Heart right ventricle (tissue), 16 donors: ENCODE measurements around the gene LONP2. TPM values are rescaled to one million over a fixed set of nuclear protein-coding genes. Genes with fewer than 3 reads are reported as not detected.
A peak's percentile ranks its signal among the peaks of the same experiment; 100 is the strongest.

Experiments
- ATAC-seq, 8 donors: fragments of 200-7000 bp; cut with Tn5 transposase; one replicate each; pipeline ENCODE4 v1.9.1; 2020; ENCODE audit warnings: mild to moderate bottlenecking in 8 of 8, moderate library complexity in 8 of 8, moderate number of reproducible peaks in 1 of 8
- DNase-seq, 2 donors: peaks; one replicate each; pipeline ENCODE4 v3.0.0-alpha.2; 2020
- H3K27ac ChIP-seq, 10 donors: fragments of 200-600 bp; sonication (generic) in 2 of 10; one replicate each; pipeline versions ENCODE4 v1.5.0 to v1.8.0; 2020 to 2022; ENCODE audit warnings: mild to moderate bottlenecking in 3 of 10
- H3K27me3 ChIP-seq, 7 donors: fragments of 200-600 bp; one replicate each; pipeline ENCODE4 v1.8.0; 2021 to 2022; ENCODE audit warnings: mild to moderate bottlenecking in 2 of 7
- H3K36me3 ChIP-seq, 9 donors: fragments of 200-600 bp; sonication (generic) in 1 of 9; one replicate each; pipeline versions ENCODE4 v1.5.0 to v1.8.0; 2020 to 2022; ENCODE audit warnings: mild to moderate bottlenecking in 2 of 9
- H3K4me1 ChIP-seq, 9 donors: fragments of 200-600 bp; sonication (generic) in 1 of 9; one replicate each; pipeline versions ENCODE4 v1.5.0 to v1.8.0; 2020 to 2022; ENCODE audit warnings: mild to moderate bottlenecking in 4 of 9
- H3K4me3 ChIP-seq, 10 donors: fragments of 200-600 bp; sonication (generic) in 2 of 10; one replicate each; pipeline versions ENCODE4 v1.5.0 to v1.8.0; 2020 to 2022; ENCODE audit warnings: mild to moderate bottlenecking in 7 of 10, moderate library complexity in 2 of 10
- H3K9me3 ChIP-seq, 11 donors: fragments of 200-600 bp in 10 of 11; sonication (generic) in 2 of 11; one replicate each; pipeline versions ENCODE4 v1.5.0 to v1.8.0; 2013 to 2022; ENCODE audit warnings: mild to moderate bottlenecking in 2 of 11, control low read depth in 1 of 11, moderate library complexity in 1 of 11
- CTCF ChIP-seq, 9 donors: fragments of 200-600 bp; sonication (generic) in 2 of 9; IDR thresholded peaks; one replicate each; pipeline versions ENCODE4 v1.5.0 to v1.8.0; 2021 to 2022; ENCODE audit warnings: antibody characterized with exemption in 9 of 9, mild to moderate bottlenecking in 5 of 9, moderate library complexity in 1 of 9
- WGBS, 2 donors: extraction: QIAGEN DNeasy Blood & Tissue Kit; methylation state at CpG; one replicate each; pipeline ENCODE4 v1.1.7; 2013; ENCODE audit warnings: inconsistent platforms in 1 of 2; 5-methylcytosine and 5-hydroxymethylcytosine counted together
- intact Hi-C, 10 donors: fragments of 100-400 bp; cut with DNase I; formaldehyde crosslinking; loops; one replicate each; pipeline versions ENCODE4 v1.11.1 to v1.14.2; 2022
- polyA plus RNA-seq, 2 donors: library from polyadenylated mRNA; stranded (reverse); fragments of 200-250 nt; gene quantifications; one replicate each; pipeline ENCODE4 v1.2.3, GENCODE V29; 2013
- total RNA-seq, 10 donors: library from RNA; stranded (reverse); fragmentation: NEBNext Ultra II Directional in 3 of 10; extraction: Animal tissue kit (Norgen Biotek cat#: 25700) in 3 of 10; gene quantifications; one replicate each; pipeline versions ENCODE4 v1.2.1 to v1.2.4, GENCODE V29; 2021 to 2023
- donor health status: Arrhythmogenic right ventricular cardiomyopathy.
- donor health status: ischemic (EF 13 %, LVEDD 7.1; RV severe dilation, severe dysfunction).
- donor health status: healthy with polysubstance abuse.
- donor health status: DM: no; HTN: yes; CAD: no.
- donor health status: DM: no; HTN: no; CAD: no.
- donor health status: ischemic (EF 25% LVEDD 6.9; RV normal size, moderate dysfunction).
- donor health status: ischemic (EF 25% LVEDD 5.7; RV mildly dilated, moderate dysfunction).
- donor health status: healthy.
- donor health status: DM: yes; HTN: yes; CAD: no.
- donor health status: Ischemic cardiomyopathy.
- donor health status: ischemic (EF 35%, LVEDD 5.7; RV mildly dilated, moderate dysfunction).
- donor health status: nonischemic (EF 11% LVEDD 7.7; RV severe dilation, severe dysfunction).
- donor health status: DM: yes; HTN: yes; CAD: no.
- donor health status: PGD.
- donor health status: ischemic (EF 29% LVEDD 5.4; RV normal size, mild dysfunction).
- donor health status: nonischemic (EF 23%, LVEDD 6.1; RV moderate dilation, normal function).

Gene LONP2
- total and polyA plus RNA-seq, 12 donors, result 16.5 to 86.6 (median 74.5) TPM

GRCh38 chr16:48330841-48331192 lies 86.7 kb downstream of the LONP2 start:
- TF ChIP-seq CTCF (IDR thresholded peaks at IDR 0.05), result no peak
- intact Hi-C loops, result no loop called here
- H3K4me1 ChIP-seq, result peaks cover 0 to 35% (median 19%) of the 10 kb centered on the region in 9 donors
- DNase-seq, result no peak
- WGBS, 2 donors, result 34 to 38% methylated on average over 3 of the region's 3 CpGs
- no peaks in the 10 kb centered on the region for H3K27me3 ChIP-seq
- peaks cover 0 to 39% (median 18%) of the 10 kb centered on the region in 9 donors for H3K36me3 ChIP-seq
- no peak overlapping the region for H3K27ac ChIP-seq
- peak in 5 of 8 donors; percentile 44 to 68 (median 57) for ATAC-seq
- no peaks in the 10 kb centered on the region for H3K9me3 ChIP-seq
- H3K4me3 ChIP-seq, result no peak overlapping the region

GRCh38 chr16:48332978-48333377 lies 88.9 kb downstream of the LONP2 start:
- intact Hi-C loops, result no loop called here

GRCh38 chr16:48334325-48334724 lies 90.2 kb downstream of the LONP2 start:
- intact Hi-C loops, result no loop called here
- H3K4me1 ChIP-seq, result peaks cover 0 to 18% (median 4%) of the 10 kb centered on the region in 9 donors
- ATAC-seq, result no peak
- H3K4me3 ChIP-seq, result no peak overlapping the region
- DNase-seq, result no peak
- no peaks in the 10 kb centered on the region for H3K27me3 ChIP-seq
- 90 to 94% methylated on average over 9 of the region's 9 CpGs for WGBS, 2 donors
- H3K9me3 ChIP-seq, result no peaks in the 10 kb centered on the region
- H3K36me3 ChIP-seq, result peaks cover 0 to 65% (median 21%) of the 10 kb centered on the region in 9 donors
- H3K27ac ChIP-seq, result no peak overlapping the region
- TF ChIP-seq CTCF (IDR thresholded peaks at IDR 0.05), result no peak

More at GRCh38 chr16:48332978-48333377, 88.9 kb downstream of the LONP2 start:
- no peak for TF ChIP-seq CTCF (IDR thresholded peaks at IDR 0.05)
- no peaks in the 10 kb centered on the region for H3K27me3 ChIP-seq
- DNase-seq, result no peak
- no peak overlapping the region for H3K4me3 ChIP-seq
- no peaks in the 10 kb centered on the region for H3K9me3 ChIP-seq
- peaks cover 0 to 61% (median 21%) of the 10 kb centered on the region in 9 donors for H3K36me3 ChIP-seq
- ATAC-seq, result no peak
- H3K4me1 ChIP-seq, result peaks cover 0 to 24% (median 9%) of the 10 kb centered on the region in 9 donors
- 94 to 97% methylated on average over 5 of the region's 5 CpGs for WGBS, 2 donors
- H3K27ac ChIP-seq, result no peak overlapping the region

- Histone ChIP-seq H3K27ac (no peak overlapping the region), H3K4me3 (no peak overlapping the region), H3K36me3 (peaks cover 0 to 81% (median 25%) of the 10 kb centered on the region in 9 donors), H3K9me3 (no peaks in the 10 kb centered on the region), H3K27me3 (no peaks in the 10 kb centered on the region), H3K4me1 (peaks cover 0 to 5% (median 2%) of the 10 kb centered on the region in 9 donors)
- DNase-seq, result no peak
- WGBS, 2 donors, result 82 to 89% methylated on average over 3 of the region's 3 CpGs
- no peak for ATAC-seq
- intact Hi-C loops, result no loop called here
- no peak for TF ChIP-seq CTCF (IDR thresholded peaks at IDR 0.05)
These were observed 91.9 kb downstream of the LONP2 start for GRCh38 chr16:48335961-48336360.
